CD4-positive, alpha-beta T cell (primary cell): ENCODE data around the gene IER5. TPM values are rescaled to one million over a fixed set of nuclear protein-coding genes. Genes with fewer than 3 reads are reported as not detected.

Source experiments
- ATAC-seq: fragments of 200-7000 bp; cut with Tn5 transposase; one replicate; pipeline ENCODE4 v1.10.0; 2022; ENCODE audit warnings: mild to moderate bottlenecking; ENCODE audit not compliant: poor library complexity
- CTCF ChIA-PET: fragments of 350-600 bp; sonication (Branson Sonifier 250); formaldehyde crosslinking; loops from one replicate; lab custom pipeline; 2021; ENCODE audit warnings: antibody characterized with exemption, inconsistent platforms; lab: Charles Lee
- POLR2A ChIA-PET: fragments of 350-600 bp; sonication (Branson Sonifier 250); formaldehyde crosslinking; loops from one replicate; lab custom pipeline; 2021; ENCODE audit warnings: antibody characterized with exemption, inconsistent platforms; lab: Charles Lee
- DNase-seq, 14 experiments: peaks; one replicate each; pipeline ENCODE4 v3.0.0-alpha.2; 2013 to 2020; ENCODE audit warnings: mixed read lengths in 2 of 14
- H3K27ac ChIP-seq, 2 donors: one replicate each; pipeline versions ENCODE4 v1.5.1 to v1.7.0; 2013; ENCODE audit warnings: low read length in 2 of 2, low read depth in 1 of 2, mild to moderate bottlenecking in 1 of 2
- H3K27me3 ChIP-seq, 2 experiments: 1 replicate in 1 of 2; 2 replicates in 1 of 2; pipeline versions ENCODE4 v1.6.1 to v1.7.0; 2013; ENCODE audit warnings: low read length in 2 of 2, control low read depth in 1 of 2, mild to moderate bottlenecking in 1 of 2, moderate library complexity in 1 of 2; ENCODE audit not compliant: insufficient read depth in 2 of 2, control insufficient read depth in 1 of 2
- H3K36me3 ChIP-seq: one replicate; pipeline ENCODE4 v1.6.1; 2013; ENCODE audit warnings: low read length, control low read depth; ENCODE audit not compliant: insufficient read depth
- H3K4me1 ChIP-seq: one replicate; pipeline ENCODE4 v1.6.1; 2013; ENCODE audit warnings: low read length, control low read depth; ENCODE audit not compliant: insufficient read depth
- H3K4me3 ChIP-seq: one replicate; pipeline ENCODE4 v1.5.1; 2013; ENCODE audit warnings: mild to moderate bottlenecking, low read length, moderate library complexity
- H3K9me3 ChIP-seq, 2 experiments: 1 replicate in 1 of 2; 2 replicates in 1 of 2; pipeline versions ENCODE4 v1.6.1 to v1.7.0; 2013; ENCODE audit warnings: low read length in 2 of 2, mild to moderate bottlenecking in 2 of 2, control low read depth in 1 of 2, moderate library complexity in 1 of 2; ENCODE audit not compliant: control insufficient read depth in 1 of 2, insufficient read depth in 1 of 2
- H3K27ac Mint-ChIP-seq: one replicate; pipeline ENCODE4 v1.8.0; 2020; ENCODE audit warnings: mixed read lengths
- H3K27me3 Mint-ChIP-seq: one replicate; pipeline ENCODE4 v1.8.0; 2021; ENCODE audit warnings: mixed read lengths
- H3K36me3 Mint-ChIP-seq: one replicate; pipeline ENCODE4 v1.8.0; 2021; ENCODE audit warnings: low read depth, mixed read lengths
- H3K4me1 Mint-ChIP-seq: one replicate; pipeline ENCODE4 v1.8.0; 2021; ENCODE audit warnings: low read depth, mixed read lengths
- H3K4me3 Mint-ChIP-seq: one replicate; pipeline ENCODE4 v1.8.0; 2020; ENCODE audit warnings: mild to moderate bottlenecking, mixed read lengths
- H3K9me3 Mint-ChIP-seq: one replicate; pipeline ENCODE4 v1.8.0; 2020; ENCODE audit warnings: mixed read lengths
- CTCF ChIP-seq: fragments of 200-600 bp; IDR thresholded peaks from one replicate; pipeline ENCODE4 v1.8.0; 2022; ENCODE audit warnings: antibody characterized with exemption, mild to moderate bottlenecking
- intact Hi-C, 2 experiments: fragments of 100-400 bp; cut with DNase I in 1 of 2; cut with micrococcal nuclease in 1 of 2; formaldehyde crosslinking; loops; one replicate each; pipeline versions ENCODE4 v1.15.1 to v1.9.0; 2023 to 2025; cut with DNase I, micrococcal nuclease
- total RNA-seq, 174 experiments: library from RNA in 2 of 174; stranded (reverse) in 2 of 174; gene quantifications; one replicate each; pipeline ENCODE4 v1.2.3 and lab custom pipeline; 2021 to 2026

IER5 gene
- total RNA-seq, 2 experiments from 2014 or later = 53.8 to 54.1 TPM

DNA sequence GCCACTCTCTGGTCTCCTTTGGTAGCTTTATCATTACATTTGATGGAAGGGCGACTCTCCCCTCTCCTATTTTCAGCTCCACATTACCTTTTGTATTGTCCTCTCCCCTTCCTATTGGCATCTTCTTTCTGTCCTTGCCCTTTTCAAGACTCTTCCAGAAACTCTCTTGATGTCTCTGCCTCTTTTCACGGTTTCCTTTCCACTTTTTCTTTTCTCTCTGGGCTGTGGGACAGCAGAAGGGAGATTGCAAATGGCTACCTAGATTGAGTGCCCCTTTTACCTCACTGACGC lies 17.5 kb downstream of the IER5 start:
- H3K36me3 ChIP-seq = no peaks in the 10 kb centered on the region
- no peak for ATAC-seq
- Mint-ChIP-seq H3K36me3 (no peaks in the 10 kb centered on the region), H3K9me3 (no peaks in the 10 kb centered on the region), H3K27me3 (no peaks in the 10 kb centered on the region), H3K4me1 (peaks cover 55% of the 10 kb centered on the region), H3K4me3 (peak overlapping the region; percentile 88), H3K27ac (peak overlapping the region; percentile 67)
- peak overlapping the region; percentile 50 for H3K4me3 ChIP-seq
- no peak for TF ChIP-seq CTCF
- peaks cover 47% of the 10 kb centered on the region for H3K4me1 ChIP-seq
- intact Hi-C loops = loop anchor here in 1 of 2 experiments (2.0 to 10.0 kb wide), 5 partner anchors 35 to 951 kb away; partner anchors contain the start of genes QSOX1, STX6 and XPR1
- H3K27ac ChIP-seq = no peak overlapping the region
- no peak for DNase-seq
- H3K9me3 ChIP-seq = no peaks in the 10 kb centered on the region
- H3K27me3 ChIP-seq = no peaks in the 10 kb centered on the region
- ChIA-PET CTCF (interaction anchor here (1.3 to 5.4 kb wide), 5 partner anchors 14 to 44 kb away, joined by 3 to 31 read pairs (median 19); no protein-coding TSS in a partner anchor), POLR2A (interaction anchor here (1.2 to 11.2 kb wide), 5 partner anchors 11 to 57 kb away, joined by 3 to 231 read pairs (median 6); partner anchors contain the start of gene IER5)

DNA sequence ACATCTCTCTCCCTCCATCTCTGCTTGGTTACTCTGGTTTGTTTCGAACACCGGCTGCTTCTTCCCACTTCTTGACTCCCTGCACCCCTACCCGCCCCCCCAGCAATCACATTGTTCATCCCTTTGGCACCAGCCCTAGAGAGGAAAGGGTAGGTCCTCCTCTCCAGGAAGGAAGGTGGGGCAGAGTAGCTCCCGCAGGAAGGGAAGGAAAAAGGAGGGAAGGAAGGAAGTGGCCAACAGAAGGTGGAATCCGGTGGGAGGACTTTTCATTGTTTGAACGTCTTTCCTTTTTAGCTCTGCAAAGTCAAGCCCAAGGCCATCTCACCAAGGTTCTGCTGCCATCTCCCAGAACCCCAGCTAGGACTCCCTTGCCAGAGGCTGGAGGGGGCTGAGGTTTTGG lies 18.0 kb downstream of the IER5 start:
- Histone ChIP-seq H3K27me3 (no peaks in the 10 kb centered on the region), H3K9me3 (no peaks in the 10 kb centered on the region), H3K4me1 (peaks cover 45% of the 10 kb centered on the region), H3K36me3 (no peaks in the 10 kb centered on the region), H3K27ac (no peak overlapping the region), H3K4me3 (no peak overlapping the region)
- no peaks in the 10 kb centered on the region for H3K36me3 Mint-ChIP-seq
- no peak for TF ChIP-seq CTCF
- intact Hi-C loops = loop anchor here in 1 of 2 experiments (2.0 to 10.0 kb wide), 5 partner anchors 34 to 952 kb away; partner anchors contain the start of genes QSOX1, STX6 and XPR1
- DNase-seq (no peak), ATAC-seq (no peak)
- POLR2A ChIA-PET = interaction anchor here (0.6 to 11.2 kb wide), 3 partner anchors 16 to 54 kb away, joined by 4 to 231 read pairs (median 4); partner anchors contain the start of gene IER5
- H3K27ac Mint-ChIP-seq = peak overlapping the region; percentile 67
- no peaks in the 10 kb centered on the region for H3K9me3 Mint-ChIP-seq
- CTCF ChIA-PET = interaction anchor here (0.8 to 5.4 kb wide), 3 partner anchors 23 to 46 kb away, joined by 3 to 21 read pairs (median 19); no protein-coding TSS in a partner anchor
- peaks cover 49% of the 10 kb centered on the region for H3K4me1 Mint-ChIP-seq
- no peaks in the 10 kb centered on the region for H3K27me3 Mint-ChIP-seq
- peak overlapping the region; percentile 60 for H3K4me3 Mint-ChIP-seq

DNA sequence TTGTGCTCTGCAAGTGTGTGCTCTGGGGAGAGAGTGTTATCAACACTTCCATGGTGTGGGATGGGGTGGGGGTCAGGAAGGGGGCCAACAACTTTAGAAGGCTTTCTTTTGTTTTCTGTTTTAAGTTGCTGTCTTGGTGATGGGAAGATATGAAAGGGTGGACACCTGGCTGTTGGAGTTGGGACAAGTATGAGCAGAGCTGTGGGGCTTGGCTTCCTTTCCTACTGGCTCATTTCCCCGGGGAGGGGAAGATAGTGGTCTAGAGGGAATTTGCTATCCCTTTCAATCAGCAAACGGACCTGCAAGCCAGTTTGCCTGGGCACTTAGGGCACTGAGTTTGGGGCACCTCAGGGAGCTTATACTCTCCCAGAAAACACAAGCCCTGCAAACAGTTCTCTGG lies 19.2 kb downstream of the IER5 start:
- Mint-ChIP-seq H3K4me1 (peaks cover 48% of the 10 kb centered on the region), H3K27ac (no peak overlapping the region), H3K36me3 (no peaks in the 10 kb centered on the region), H3K4me3 (no peak overlapping the region), H3K27me3 (no peaks in the 10 kb centered on the region), H3K9me3 (no peaks in the 10 kb centered on the region)
- Histone ChIP-seq H3K4me1 (peaks cover 41% of the 10 kb centered on the region), H3K4me3 (no peak overlapping the region), H3K36me3 (no peaks in the 10 kb centered on the region), H3K27ac (no peak overlapping the region), H3K9me3 (no peaks in the 10 kb centered on the region), H3K27me3 (no peaks in the 10 kb centered on the region)
- intact Hi-C loops = loop anchor here in 1 of 2 experiments (1.0 to 10.0 kb wide), 6 partner anchors 33 to 953 kb away; partner anchors contain the start of genes QSOX1, STX6 and XPR1
- ChIA-PET CTCF (interaction anchor here (3.8 to 5.4 kb wide), 2 partner anchors 24 to 35 kb away, joined by 19 to 21 read pairs; no protein-coding TSS in a partner anchor), POLR2A (interaction anchor here (0.8 to 11.2 kb wide), 4 partner anchors 18 to 52 kb away, joined by 3 to 231 read pairs (median 4); partner anchors contain the start of gene IER5)
- no peak for TF ChIP-seq CTCF
- ATAC-seq = no peak
- DNase-seq = no peak
